ENCODE results near the gene CA12. TPM values are rescaled to one million over a fixed set of nuclear protein-coding genes. Genes with fewer than 3 reads are reported as not detected.

The CA12 gene
- polyA plus RNA-seq, 3 donors = not detected

- no peak overlapping the region for H3K4me3 ChIP-seq (replicated peaks in 1 of 3; ENCODE audit: low read depth in 2 of 3, low read length in 3 of 3)
- no peak overlapping the region for H3K9ac ChIP-seq (ENCODE audit: insufficient read depth, low read length, poor library complexity, severe bottlenecking)
- no peaks in the 10 kb centered on the region for H3K9me3 ChIP-seq (replicated peaks in 1 of 2; ENCODE audit: control insufficient read depth in 1 of 2, insufficient read depth in 1 of 2, low read length in 2 of 2)
- H3K9me3 Mint-ChIP-seq = peaks cover 0 to 2% (median 0%) of the 10 kb centered on the region in 7 donors
- H3K79me2 ChIP-seq (ENCODE audit: insufficient read depth, low read length) = no peaks in the 10 kb centered on the region
- no peak overlapping the region for H3K4me3 Mint-ChIP-seq
- H3K4me2 ChIP-seq (replicated peaks; ENCODE audit: extremely low read depth, low read length, poor library complexity, severe bottlenecking) = no peak overlapping the region
- no peak overlapping the region for H2AFZ ChIP-seq (ENCODE audit: insufficient read depth, low read depth, low read length, poor library complexity, severe bottlenecking)
- H3K27me3 ChIP-seq (ENCODE audit: control insufficient read depth in 2 of 2, insufficient read depth in 2 of 2, low read length in 2 of 2) = no peaks in the 10 kb centered on the region
- no peak for TF ChIP-seq CTCF (IDR thresholded peaks at IDR 0.05)
- DNase-seq = no peak
- intact Hi-C loops (cut with micrococcal nuclease) = no loop called here
- H3K36me3 Mint-ChIP-seq = no peaks in the 10 kb centered on the region
- no peaks in the 10 kb centered on the region for H3K36me3 ChIP-seq (replicated peaks in 1 of 2; ENCODE audit: control insufficient read depth in 1 of 2, insufficient read depth in 2 of 2, low read length in 2 of 2)
- no peak overlapping the region for H3K27ac Mint-ChIP-seq
- H3K4me1 Mint-ChIP-seq = peaks cover 8% of the 10 kb centered on the region
- H3K4me1 ChIP-seq (ENCODE audit: control insufficient read depth in 1 of 2, insufficient read depth in 2 of 2, low read length in 2 of 2) = peaks cover 0 to 10% of the 10 kb centered on the region in 2 donors
- H4K20me1 ChIP-seq (ENCODE audit: insufficient read depth, low read length) = no peaks in the 10 kb centered on the region
- H3K27ac ChIP-seq (ENCODE audit: low read depth in 1 of 2, low read length in 2 of 2) = no peak overlapping the region
- peaks cover 3 to 6% (median 4%) of the 10 kb centered on the region in 3 donors for H3K27me3 Mint-ChIP-seq (ENCODE audit: low read depth in 3 of 3)
- WGBS (ENCODE audit: insufficient coverage) = 71% methylated on average over 4 of the region's 7 CpGs
Measured at GRCh38 chr15:63362885-63363284, 18.8 kb downstream of the CA12 start.

GRCh38 chr15:63362196-63362595 is 19.4 kb downstream of the CA12 start:
- peaks cover 3 to 5% (median 4%) of the 10 kb centered on the region in 3 donors for H3K27me3 Mint-ChIP-seq (ENCODE audit: low read depth in 3 of 3)
- intact Hi-C loops (cut with micrococcal nuclease) = no loop called here

More at GRCh38 chr15:63362196-63362595, 19.4 kb downstream of the CA12 start:
- Mint-ChIP-seq H3K9me3 (peaks cover 0 to 2% (median 0%) of the 10 kb centered on the region in 7 donors), H3K4me1 (peaks cover 8% of the 10 kb centered on the region), H3K4me3 (no peak overlapping the region), H3K27ac (no peak overlapping the region), H3K36me3 (no peaks in the 10 kb centered on the region)
- H2AFZ ChIP-seq (ENCODE audit: insufficient read depth, low read depth, low read length, poor library complexity, severe bottlenecking) = no peak overlapping the region
- no peaks in the 10 kb centered on the region for H3K36me3 ChIP-seq (replicated peaks in 1 of 2; ENCODE audit: control insufficient read depth in 1 of 2, insufficient read depth in 2 of 2, low read length in 2 of 2)
- no peak overlapping the region for H3K9ac ChIP-seq (ENCODE audit: insufficient read depth, low read length, poor library complexity, severe bottlenecking)
- peaks cover 0 to 10% of the 10 kb centered on the region in 2 donors for H3K4me1 ChIP-seq (ENCODE audit: control insufficient read depth in 1 of 2, insufficient read depth in 2 of 2, low read length in 2 of 2)
- H3K4me2 ChIP-seq (replicated peaks; ENCODE audit: extremely low read depth, low read length, poor library complexity, severe bottlenecking) = no peak overlapping the region
- 93% methylated on average over 3 of the region's 3 CpGs for WGBS (ENCODE audit: insufficient coverage)
- H3K79me2 ChIP-seq (ENCODE audit: insufficient read depth, low read length) = no peaks in the 10 kb centered on the region
- no peak for TF ChIP-seq CTCF (IDR thresholded peaks at IDR 0.05)
- no peak overlapping the region for H3K27ac ChIP-seq (ENCODE audit: low read depth in 1 of 2, low read length in 2 of 2)
- H4K20me1 ChIP-seq (ENCODE audit: insufficient read depth, low read length) = no peaks in the 10 kb centered on the region
- no peak overlapping the region for H3K4me3 ChIP-seq (replicated peaks in 1 of 3; ENCODE audit: low read depth in 2 of 3, low read length in 3 of 3)
- H3K9me3 ChIP-seq (replicated peaks in 1 of 2; ENCODE audit: control insufficient read depth in 1 of 2, insufficient read depth in 1 of 2, low read length in 2 of 2) = no peaks in the 10 kb centered on the region
- H3K27me3 ChIP-seq (ENCODE audit: control insufficient read depth in 2 of 2, insufficient read depth in 2 of 2, low read length in 2 of 2) = no peaks in the 10 kb centered on the region
- DNase-seq = no peak

Data from CD14-positive monocyte (primary cell).